ENCODE data around the gene MATN3. TPM values are rescaled to one million over a fixed set of nuclear protein-coding genes. Genes with fewer than 3 reads are reported as not detected.
"Not testable (repeated sequence)": the region's sequence is repeated elsewhere in the genome, so short reads cannot be mapped to it uniquely, and the experiment has no call there.

Gene MATN3
- total RNA-seq, 1 donor from 2014 or later, result 2.7 TPM

GRCh38 chr2:20050646-20051531 lies 38.4 kb upstream of the MATN3 start:
- Mint-ChIP-seq H3K9me3 (no peaks in the 10 kb centered on the region), H3K36me3 (no peaks in the 10 kb centered on the region), H3K4me1 (peaks cover 26% of the 10 kb centered on the region), H3K27me3 (ENCODE audit: low read depth) (peaks cover 4% of the 10 kb centered on the region), H3K4me3 (no peak overlapping the region), H3K27ac (no peak overlapping the region)
- peak in 1 of 2 experiments; percentile 30 for DNase-seq (ENCODE audit: low spot score in 2 of 2, unreplicated experiment in 2 of 2)
- no peak for TF ChIP-seq CTCF (IDR thresholded peaks at IDR 0.05; ENCODE audit: unreplicated experiment)

- H3K27me3 Mint-ChIP-seq (ENCODE audit: low read depth), result no peaks in the 10 kb centered on the region
- H3K4me3 Mint-ChIP-seq, result no peak overlapping the region
- no peak for DNase-seq (ENCODE audit: low spot score in 2 of 2, unreplicated experiment in 2 of 2)
- no peak for TF ChIP-seq CTCF (IDR thresholded peaks at IDR 0.05; ENCODE audit: unreplicated experiment)
- no peak overlapping the region for H3K27ac Mint-ChIP-seq
- no peaks in the 10 kb centered on the region for H3K36me3 Mint-ChIP-seq
- no peaks in the 10 kb centered on the region for H3K9me3 Mint-ChIP-seq
- H3K4me1 Mint-ChIP-seq, result peaks cover 31% of the 10 kb centered on the region
Observed at GRCh38 chr2:20050104-20050645, 37.7 kb upstream of the MATN3 start.

GRCh38 chr2:20049637-20050036 lies 37.2 kb upstream of the MATN3 start:
- Mint-ChIP-seq H3K27me3 (ENCODE audit: low read depth) (no peaks in the 10 kb centered on the region), H3K4me3 (no peak overlapping the region), H3K27ac (no peak overlapping the region), H3K9me3 (no peaks in the 10 kb centered on the region), H3K36me3 (no peaks in the 10 kb centered on the region), H3K4me1 (peaks cover 31% of the 10 kb centered on the region)
- TF ChIP-seq CTCF (IDR thresholded peaks at IDR 0.05; ENCODE audit: unreplicated experiment), result no peak
- DNase-seq (ENCODE audit: low spot score in 2 of 2, unreplicated experiment in 2 of 2), result no peak

GRCh38 chr2:20048488-20049448 lies 36.3 kb upstream of the MATN3 start:
- no peak overlapping the region for H3K4me3 Mint-ChIP-seq
- H3K9me3 Mint-ChIP-seq, result no peaks in the 10 kb centered on the region

GRCh38 chr2:20045712-20046292 lies 33.3 kb upstream of the MATN3 start:
- H3K36me3 Mint-ChIP-seq; H3K4me3 Mint-ChIP-seq; DNase-seq (ENCODE audit: low spot score in 2 of 2, unreplicated experiment in 2 of 2); H3K27me3 Mint-ChIP-seq (ENCODE audit: low read depth); H3K9me3 Mint-ChIP-seq: not testable (repeated sequence)
- peaks cover 43% of the 10 kb centered on the region for H3K4me1 Mint-ChIP-seq
- peak overlapping the region; percentile 61 for H3K27ac Mint-ChIP-seq

More at GRCh38 chr2:20048488-20049448, 36.3 kb upstream of the MATN3 start:
- Mint-ChIP-seq H3K36me3 (no peaks in the 10 kb centered on the region), H3K27ac (no peak overlapping the region), H3K27me3 (ENCODE audit: low read depth) (no peaks in the 10 kb centered on the region), H3K4me1 (peaks cover 35% of the 10 kb centered on the region)
- DNase-seq (ENCODE audit: low spot score in 2 of 2, unreplicated experiment in 2 of 2), result no peak
- TF ChIP-seq CTCF (IDR thresholded peaks at IDR 0.05; ENCODE audit: unreplicated experiment), result no peak

Measured in mesothelial cell of epicardium (in vitro differentiated cells).